PFSK-1 (cell line): Measurements from ENCODE around the gene FER.

Experiments
- FOXP2 ChIP-seq: optimal IDR thresholded peaks from 2 replicates; pipeline ENCODE3; 2011; ENCODE audit warnings: borderline replicate concordance, control low read depth, inconsistent platforms; ENCODE audit not compliant: insufficient read depth; ENCODE audit errors: extremely low read length, extremely low read depth
- POLR2AphosphoS5 ChIP-seq: IDR thresholded peaks from 2 replicates; pipeline ENCODE4 v1.6.1; 2012; ENCODE audit warnings: low read depth, mild to moderate bottlenecking, control low read depth, low read length, moderate library complexity
- REST ChIP-seq, 2 experiments: IDR thresholded peaks; 2 replicates each; pipeline versions ENCODE4 v1.6.1 to v1.8.0; 2011 to 2012; ENCODE audit warnings: low read depth in 2 of 2, low read length in 2 of 2, control low read depth in 1 of 2, inconsistent platforms in 1 of 2, mild to moderate bottlenecking in 1 of 2, moderate library complexity in 1 of 2; ENCODE audit not compliant: insufficient read depth in 1 of 2
- SIN3A ChIP-seq: IDR thresholded peaks from 2 replicates; pipeline ENCODE4 v1.6.1; 2012; ENCODE audit warnings: mild to moderate bottlenecking, low read length, moderate library complexity, borderline replicate concordance; ENCODE audit not compliant: insufficient read depth
- TAF1 ChIP-seq: IDR thresholded peaks from 2 replicates; pipeline ENCODE4 v1.6.1; 2012; ENCODE audit warnings: low read length, control low read depth, borderline replicate concordance; ENCODE audit not compliant: insufficient read depth

Gene FER

GRCh38 chr5:108966910-108967309 lies 219.2 kb downstream of the FER start:
- TF ChIP-seq FOXP2 = no peak
- no peak for TF ChIP-seq TAF1
- TF ChIP-seq SIN3A = no peak
- TF ChIP-seq REST (IDR thresholded peaks at IDR 0.05; ENCODE audit: insufficient read depth in 1 of 2, low read depth in 2 of 2, low read length in 2 of 2) = no peak
- TF ChIP-seq POLR2AphosphoS5 = no peak

- TF ChIP-seq POLR2AphosphoS5 (no peak), SIN3A (no peak), TAF1 (no peak), REST (IDR thresholded peaks at IDR 0.05; ENCODE audit: insufficient read depth in 1 of 2, low read depth in 2 of 2, low read length in 2 of 2) (no peak), FOXP2 (no peak)
Observed at GRCh38 chr5:108974594-108974993, 226.9 kb downstream of the FER start.

GRCh38 chr5:108975697-108976096 lies 228.0 kb downstream of the FER start:
- no peak for TF ChIP-seq TAF1
- TF ChIP-seq POLR2AphosphoS5 = no peak
- no peak for TF ChIP-seq SIN3A
- TF ChIP-seq REST (IDR thresholded peaks at IDR 0.05; ENCODE audit: insufficient read depth in 1 of 2, low read depth in 2 of 2, low read length in 2 of 2) = no peak
- no peak for TF ChIP-seq FOXP2

GRCh38 chr5:108983461-108984092 lies 235.9 kb downstream of the FER start:
- TF ChIP-seq POLR2AphosphoS5 (no peak), FOXP2 (no peak), REST (IDR thresholded peaks at IDR 0.05; ENCODE audit: insufficient read depth in 1 of 2, low read depth in 2 of 2, low read length in 2 of 2) (no peak), TAF1 (no peak), SIN3A (no peak)
